ENCODE measurements around the gene RAB37. TPM values are rescaled to one million over a fixed set of nuclear protein-coding genes. Genes with fewer than 3 reads are reported as not detected.

RAB37 gene
- total and polyA plus RNA-seq, 2 of the 13 experiments (the other 11 are each of a cell fraction or from before 2014, with no cell fraction given), result 0.91 to 3.7 TPM

DNA sequence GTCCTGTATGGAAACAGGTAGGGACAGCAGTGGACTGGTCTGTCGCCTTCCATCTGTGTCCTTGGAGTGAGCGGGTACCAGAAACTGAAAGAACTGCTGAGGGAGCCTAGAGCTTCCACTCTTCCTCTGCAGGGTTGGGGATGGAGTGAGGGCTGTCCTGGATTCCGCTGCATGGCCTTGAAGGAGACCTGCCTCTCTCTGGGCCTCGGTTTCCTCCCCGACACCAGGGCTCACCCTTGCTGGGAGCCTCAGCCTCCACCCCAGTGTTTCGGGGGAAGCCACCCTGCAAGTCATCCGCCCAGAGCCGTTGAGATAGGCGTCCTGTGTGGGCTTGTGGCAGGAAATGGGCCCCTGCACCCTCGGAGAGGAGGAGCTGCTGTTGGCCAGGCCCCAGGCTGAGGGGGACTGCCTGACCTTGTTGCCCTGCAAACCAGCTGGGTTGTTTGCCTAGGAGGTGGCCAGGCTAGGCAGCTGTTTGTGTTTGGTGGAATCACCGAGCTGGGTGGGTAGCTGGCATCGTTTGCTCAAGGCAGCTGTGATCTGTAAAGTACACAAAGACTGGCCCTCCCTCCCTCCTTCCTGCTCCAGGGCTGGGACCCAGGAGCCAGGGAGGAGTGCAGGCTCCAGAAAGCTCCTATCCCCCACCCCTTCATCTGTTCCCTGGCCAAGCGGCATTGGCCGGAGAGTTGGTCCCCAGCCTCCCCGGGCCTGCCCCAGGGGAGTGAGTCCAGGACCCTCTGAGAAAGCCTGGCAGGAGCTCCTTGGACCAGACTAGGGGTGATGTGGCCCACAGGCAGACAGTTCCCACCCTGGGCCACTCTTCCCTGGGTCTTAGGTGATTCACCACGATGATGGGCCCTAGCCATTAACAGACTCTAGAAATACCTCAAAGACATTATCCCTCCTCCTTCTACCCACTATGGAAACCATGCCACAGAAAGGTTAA is 1.3 kb downstream of the RAB37 start (continued):
- TF ChIP-seq TBX3 (IDR thresholded peaks at IDR 0.05; ENCODE audit: borderline replicate concordance) (no peak), ZGPAT (CRISPR knock-in tag; IDR thresholded peaks at IDR 0.05) (no peak; the same call in 1 of the 2 replicates), SIX4 (CRISPR knock-in tag; IDR thresholded peaks at IDR 0.05) (peak; percentile 76; the same call in 1 of the 2 replicates), ZNF747 (CRISPR knock-in tag; IDR thresholded peaks at IDR 0.05; ENCODE audit: borderline replicate concordance) (0 out of 2 replicates have a peak, but pooled peaks have one; percentile 10), DNMT1 (CRISPR knock-in tag; IDR thresholded peaks at IDR 0.05) (no peak), UBTF (CRISPR knock-in tag; IDR thresholded peaks at IDR 0.05) (no peak; the same call in none of the 2 replicates), ZNF12 (CRISPR knock-in tag; IDR thresholded peaks at IDR 0.05) (peak; percentile 34; the same call in 1 of the 2 replicates), ZNF652 (CRISPR knock-in tag; IDR thresholded peaks at IDR 0.05; ENCODE audit: borderline replicate concordance, low read depth) (peak; percentile 25; the same call in 1 of the 2 replicates), GFI1 (CRISPR knock-in tag; IDR thresholded peaks at IDR 0.05; ENCODE audit: borderline replicate concordance) (no peak), FUBP1 (CRISPR knock-in tag; IDR thresholded peaks at IDR 0.05; ENCODE audit: borderline replicate concordance) (no peak), NFKB2 (CRISPR knock-in tag; IDR thresholded peaks at IDR 0.05; ENCODE audit: borderline replicate concordance) (no peak), DMAP1 (CRISPR knock-in tag; IDR thresholded peaks at IDR 0.05) (no peak), TMF1 (CRISPR knock-in tag; IDR thresholded peaks at IDR 0.05; ENCODE audit: low read depth) (no peak), ZNF317 (CRISPR knock-in tag; IDR thresholded peaks at IDR 0.05) (no peak), KDM3A (CRISPR knock-in tag; IDR thresholded peaks at IDR 0.05; ENCODE audit: low read depth) (0 out of 2 replicates have a peak, but pooled peaks have one; percentile 57), ZNF451 (CRISPR knock-in tag; IDR thresholded peaks at IDR 0.05) (no peak), ZFP36L2 (CRISPR knock-in tag; IDR thresholded peaks at IDR 0.05) (no peak)
- TF ChIP-seq, protein P1, sequence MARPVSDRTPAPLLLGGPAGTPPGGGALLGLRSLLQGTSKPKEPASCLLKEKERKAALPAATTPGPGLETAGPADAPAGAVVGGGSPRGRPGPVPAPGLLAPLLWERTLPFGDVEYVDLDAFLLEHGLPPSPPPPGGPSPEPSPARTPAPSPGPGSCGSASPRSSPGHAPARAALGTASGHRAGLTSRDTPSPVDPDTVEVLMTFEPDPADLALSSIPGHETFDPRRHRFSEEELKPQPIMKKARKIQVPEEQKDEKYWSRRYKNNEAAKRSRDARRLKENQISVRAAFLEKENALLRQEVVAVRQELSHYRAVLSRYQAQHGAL (CRISPR knock-in tag; IDR thresholded peaks at IDR 0.05; ENCODE audit: not compliant biosample characterization), result no peak
- TF ChIP-seq, protein P2, sequence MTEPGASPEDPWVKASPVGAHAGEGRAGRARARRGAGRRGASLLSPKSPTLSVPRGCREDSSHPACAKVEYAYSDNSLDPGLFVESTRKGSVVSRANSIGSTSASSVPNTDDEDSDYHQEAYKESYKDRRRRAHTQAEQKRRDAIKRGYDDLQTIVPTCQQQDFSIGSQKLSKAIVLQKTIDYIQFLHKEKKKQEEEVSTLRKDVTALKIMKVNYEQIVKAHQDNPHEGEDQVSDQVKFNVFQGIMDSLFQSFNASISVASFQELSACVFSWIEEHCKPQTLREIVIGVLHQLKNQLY (CRISPR knock-in tag; IDR thresholded peaks at IDR 0.05), result 0 out of 2 replicates have a peak, but pooled peaks have one; percentile 56
- TF ChIP-seq, protein P3, sequence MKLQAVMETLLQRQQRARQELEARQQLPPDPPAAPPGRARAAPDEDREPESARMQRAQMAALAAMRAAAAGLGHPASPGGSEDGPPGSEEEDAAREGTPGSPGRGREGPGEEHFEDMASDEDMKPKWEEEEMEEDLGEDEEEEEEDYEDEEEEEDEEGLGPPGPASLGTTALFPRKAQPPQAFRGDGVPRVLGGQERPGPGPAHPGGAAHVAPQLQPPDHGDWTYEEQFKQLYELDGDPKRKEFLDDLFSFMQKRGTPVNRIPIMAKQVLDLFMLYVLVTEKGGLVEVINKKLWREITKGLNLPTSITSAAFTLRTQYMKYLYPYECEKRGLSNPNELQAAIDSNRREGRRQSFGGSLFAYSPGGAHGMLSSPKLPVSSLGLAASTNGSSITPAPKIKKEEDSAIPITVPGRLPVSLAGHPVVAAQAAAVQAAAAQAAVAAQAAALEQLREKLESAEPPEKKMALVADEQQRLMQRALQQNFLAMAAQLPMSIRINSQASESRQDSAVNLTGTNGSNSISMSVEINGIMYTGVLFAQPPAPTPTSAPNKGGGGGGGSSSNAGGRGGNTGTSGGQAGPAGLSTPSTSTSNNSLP (IDR thresholded peaks at IDR 0.05; ENCODE audit: low read depth, low read length), result no peak

Measured in HepG2 (cell line).